DOHH2 (cell line): ENCODE measurements around the gene B9D2.

Source experiments
- H3F3A ChIP-seq: fragments of 200-600 bp; sonication (generic), shearing (Covaris generic); 2 replicates; pipeline ENCODE4 v1.6.0; 2016; ENCODE audit warnings: antibody characterized with exemption, mild to moderate bottlenecking; ENCODE audit not compliant: control insufficient read depth, insufficient read depth
- H3K27ac ChIP-seq: fragments of 200-600 bp; sonication (generic); 2 replicates; pipeline ENCODE4 v1.5.1; 2014; ENCODE audit warnings: low read depth, mild to moderate bottlenecking, low read length, moderate library complexity
- H3K27me3 ChIP-seq: fragments of 200-600 bp; sonication (generic); 2 replicates; pipeline ENCODE4 v1.6.1; 2014; ENCODE audit warnings: mild to moderate bottlenecking, low read length, mixed read lengths; ENCODE audit not compliant: control insufficient read depth
- H3K36me3 ChIP-seq: fragments of 200-600 bp; sonication (generic); 2 replicates; pipeline ENCODE4 v1.6.1; 2014; ENCODE audit warnings: mild to moderate bottlenecking, low read length, moderate library complexity, mixed read lengths; ENCODE audit not compliant: control insufficient read depth
- H3K4me1 ChIP-seq: fragments of 200-600 bp; sonication (generic); 2 replicates; pipeline ENCODE4 v1.6.1; 2014; ENCODE audit warnings: mild to moderate bottlenecking, low read length, mixed read lengths; ENCODE audit not compliant: control insufficient read depth
- H3K4me2 ChIP-seq: fragments of 200-600 bp; sonication (generic); 2 replicates; pipeline ENCODE4 v1.6.0; 2014; ENCODE audit warnings: mild to moderate bottlenecking, low read length, moderate library complexity
- H3K4me3 ChIP-seq: fragments of 200-600 bp; sonication (generic); 2 replicates; pipeline ENCODE4 v1.5.1; 2014; ENCODE audit warnings: mild to moderate bottlenecking, low read length, mixed read lengths
- H3K79me2 ChIP-seq: fragments of 200-600 bp; sonication (generic); 2 replicates; pipeline ENCODE4 v1.6.1; 2014; ENCODE audit warnings: mild to moderate bottlenecking, low read length, mixed read lengths; ENCODE audit not compliant: control insufficient read depth
- H3K9me2 ChIP-seq: fragments of 200-600 bp; sonication (generic); replicated peaks from 2 replicates; pipeline ENCODE4 v1.6.1; 2014; ENCODE audit warnings: mild to moderate bottlenecking, low read length, mixed read lengths; ENCODE audit not compliant: control insufficient read depth
- H3K9me3 ChIP-seq: fragments of 200-600 bp; sonication (generic); 2 replicates; pipeline ENCODE4 v1.6.1; 2014; ENCODE audit warnings: antibody characterized with exemption, low read length, mixed read lengths; ENCODE audit not compliant: control insufficient read depth, insufficient read depth
- H4K20me1 ChIP-seq: fragments of 200-600 bp; sonication (generic); 2 replicates; pipeline ENCODE4 v1.6.0; 2014; ENCODE audit warnings: low read depth, mild to moderate bottlenecking, antibody characterized with exemption, low read length, moderate library complexity; ENCODE audit not compliant: control insufficient read depth, insufficient read depth
- EZH2phosphoT487 ChIP-seq: fragments of 200-600 bp; sonication (generic); IDR thresholded peaks from 2 replicates; pipeline ENCODE4 v1.6.1; 2017; ENCODE audit warnings: borderline replicate concordance, mild to moderate bottlenecking, antibody characterized with exemption, low read length, moderate library complexity, mixed read lengths
- TF ChIP-seq, protein P1 (sequence below): fragments of 200-600 bp; sonication (generic); IDR thresholded peaks from one replicate; pipeline ENCODE4 v1.5.1; 2014; ENCODE audit warnings: antibody characterized with exemption, mild to moderate bottlenecking, low read depth, low read length; ENCODE audit not compliant: poor library complexity, severe bottlenecking

B9D2 gene

GRCh38 chr19:41334793-41335192, 29.2 kb downstream of the B9D2 start:
- H3K9me2 ChIP-seq, result no peaks in the 10 kb centered on the region
- no peak overlapping the region for H3K4me2 ChIP-seq
- H3K27me3 ChIP-seq, result no peaks in the 10 kb centered on the region
- H4K20me1 ChIP-seq, result peaks cover 3% of the 10 kb centered on the region; the same call in 1 of the 2 replicates
- H3K4me3 ChIP-seq, result no peak overlapping the region
- H3F3A ChIP-seq, result peaks cover 21% of the 10 kb centered on the region
- H3K4me1 ChIP-seq, result peaks cover 51% of the 10 kb centered on the region
- TF ChIP-seq, protein P1, sequence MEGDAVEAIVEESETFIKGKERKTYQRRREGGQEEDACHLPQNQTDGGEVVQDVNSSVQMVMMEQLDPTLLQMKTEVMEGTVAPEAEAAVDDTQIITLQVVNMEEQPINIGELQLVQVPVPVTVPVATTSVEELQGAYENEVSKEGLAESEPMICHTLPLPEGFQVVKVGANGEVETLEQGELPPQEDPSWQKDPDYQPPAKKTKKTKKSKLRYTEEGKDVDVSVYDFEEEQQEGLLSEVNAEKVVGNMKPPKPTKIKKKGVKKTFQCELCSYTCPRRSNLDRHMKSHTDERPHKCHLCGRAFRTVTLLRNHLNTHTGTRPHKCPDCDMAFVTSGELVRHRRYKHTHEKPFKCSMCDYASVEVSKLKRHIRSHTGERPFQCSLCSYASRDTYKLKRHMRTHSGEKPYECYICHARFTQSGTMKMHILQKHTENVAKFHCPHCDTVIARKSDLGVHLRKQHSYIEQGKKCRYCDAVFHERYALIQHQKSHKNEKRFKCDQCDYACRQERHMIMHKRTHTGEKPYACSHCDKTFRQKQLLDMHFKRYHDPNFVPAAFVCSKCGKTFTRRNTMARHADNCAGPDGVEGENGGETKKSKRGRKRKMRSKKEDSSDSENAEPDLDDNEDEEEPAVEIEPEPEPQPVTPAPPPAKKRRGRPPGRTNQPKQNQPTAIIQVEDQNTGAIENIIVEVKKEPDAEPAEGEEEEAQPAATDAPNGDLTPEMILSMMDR, result no peak
- no peak for TF ChIP-seq EZH2phosphoT487
- peak overlapping the region; percentile 24; the same call in 1 of the 2 replicates for H3K27ac ChIP-seq
- H3K9me3 ChIP-seq, result no peaks in the 10 kb centered on the region
- H3K36me3 ChIP-seq, result peaks cover 75% of the 10 kb centered on the region
- peaks cover 35% of the 10 kb centered on the region for H3K79me2 ChIP-seq

DNA sequence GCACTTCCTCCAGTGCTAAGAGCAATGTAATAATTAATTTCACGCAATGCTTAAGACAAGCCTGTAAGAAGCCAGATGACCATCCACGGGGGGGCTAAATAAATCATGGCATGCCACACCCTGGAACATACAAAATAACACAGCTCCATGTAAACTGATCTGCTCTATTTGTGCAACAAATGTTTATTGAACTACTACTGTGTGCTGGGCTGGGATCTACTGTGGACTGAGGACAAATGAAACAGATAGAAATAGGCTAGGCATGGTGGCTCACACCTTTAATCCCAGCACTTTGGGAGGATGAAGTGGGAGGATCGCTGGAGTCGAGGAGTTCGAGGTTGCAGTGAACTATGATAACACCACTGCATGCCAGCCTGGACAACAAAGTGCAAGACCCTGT, 31.5 kb downstream of the B9D2 start:
- H3K27me3 ChIP-seq, result no peaks in the 10 kb centered on the region
- H3K9me2 ChIP-seq, result no peaks in the 10 kb centered on the region
- peaks cover 73% of the 10 kb centered on the region for H3K4me1 ChIP-seq
- H3K9me3 ChIP-seq, result no peaks in the 10 kb centered on the region
- peaks cover 5% of the 10 kb centered on the region; the same call in 1 of the 2 replicates for H4K20me1 ChIP-seq
- peaks cover 37% of the 10 kb centered on the region for H3F3A ChIP-seq
- H3K79me2 ChIP-seq, result peaks cover 28% of the 10 kb centered on the region
- H3K27ac ChIP-seq, result no peak overlapping the region
- TF ChIP-seq, protein P1, result no peak
- TF ChIP-seq EZH2phosphoT487, result no peak
- H3K4me3 ChIP-seq, result no peak overlapping the region
- H3K4me2 ChIP-seq, result no peak overlapping the region
- peaks cover 72% of the 10 kb centered on the region for H3K36me3 ChIP-seq

GRCh38 chr19:41332000-41332399, 31.9 kb downstream of the B9D2 start:
- Histone ChIP-seq H3K27ac (no peak overlapping the region), H3K4me1 (peaks cover 78% of the 10 kb centered on the region), H3F3A (peaks cover 41% of the 10 kb centered on the region), H3K9me3 (no peaks in the 10 kb centered on the region), H3K36me3 (peaks cover 71% of the 10 kb centered on the region), H3K4me2 (no peak overlapping the region), H4K20me1 (peaks cover 4% of the 10 kb centered on the region; the same call in 1 of the 2 replicates), H3K4me3 (no peak overlapping the region), H3K9me2 (no peaks in the 10 kb centered on the region), H3K79me2 (peaks cover 28% of the 10 kb centered on the region), H3K27me3 (no peaks in the 10 kb centered on the region)
- TF ChIP-seq EZH2phosphoT487, result no peak
- TF ChIP-seq, protein P1, result no peak
